Mesenchymal stem cell (in vitro differentiated cells and primary cell): ENCODE measurements around the gene GPC4.

Experiments used
- DNase-seq: peaks from one replicate; pipeline ENCODE4 v3.0.0-alpha.2; 2013
- H2AFZ ChIP-seq: one replicate; pipeline ENCODE4 v1.6.1; 2013; ENCODE audit warnings: low read depth, mild to moderate bottlenecking, control low read depth, inconsistent platforms, low read length, moderate library complexity
- H2AK5ac ChIP-seq: 2 replicates; pipeline ENCODE4 v1.6.1; 2013; ENCODE audit warnings: low read length, moderate library complexity, mild to moderate bottlenecking, inconsistent platforms; ENCODE audit not compliant: severe bottlenecking
- H2BK120ac ChIP-seq: one replicate; pipeline ENCODE4 v1.6.1; 2013; ENCODE audit warnings: low read depth, mild to moderate bottlenecking, inconsistent platforms, low read length, moderate library complexity
- H2BK12ac ChIP-seq, 2 experiments: one replicate each; pipeline ENCODE4 v1.6.1; 2013; ENCODE audit warnings: inconsistent platforms in 2 of 2, low read length in 2 of 2, mild to moderate bottlenecking in 2 of 2, moderate library complexity in 2 of 2, control low read depth in 1 of 2
- H2BK15ac ChIP-seq: one replicate; pipeline ENCODE4 v1.6.1; 2013; ENCODE audit warnings: mild to moderate bottlenecking, low read depth, inconsistent platforms; ENCODE audit not compliant: poor library complexity, severe bottlenecking
- H2BK5ac ChIP-seq: 2 replicates; pipeline ENCODE4 v1.6.1; 2013; ENCODE audit warnings: low read depth, mild to moderate bottlenecking, low read length, control low read depth, inconsistent platforms; ENCODE audit not compliant: poor library complexity, severe bottlenecking
- H3K14ac ChIP-seq, 2 experiments: one replicate each; pipeline ENCODE4 v1.6.1; 2013; ENCODE audit warnings: inconsistent platforms in 2 of 2, low read length in 2 of 2, control low read depth in 1 of 2, mild to moderate bottlenecking in 1 of 2, moderate library complexity in 1 of 2
- H3K18ac ChIP-seq, 2 experiments: one replicate each; pipeline ENCODE4 v1.6.1; 2013; ENCODE audit warnings: inconsistent platforms in 2 of 2, low read length in 2 of 2, control low read depth in 1 of 2, low read depth in 1 of 2, mild to moderate bottlenecking in 1 of 2
- H3K23ac ChIP-seq, 2 experiments: one replicate each; pipeline ENCODE4 v1.6.1; 2013; ENCODE audit warnings: inconsistent platforms in 2 of 2, low read length in 2 of 2, mild to moderate bottlenecking in 2 of 2, moderate library complexity in 2 of 2, control low read depth in 1 of 2
- H3K27ac ChIP-seq: 2 replicates; pipeline ENCODE4 v1.5.1; 2013; ENCODE audit warnings: mild to moderate bottlenecking, moderate library complexity, low read length, control low read depth, inconsistent platforms; ENCODE audit not compliant: poor library complexity, severe bottlenecking
- H3K27me3 ChIP-seq, 2 experiments: 2 replicates each; pipeline versions ENCODE4 v1.6.1 to v1.7.0; 2013; ENCODE audit warnings: low read length in 2 of 2, mild to moderate bottlenecking in 2 of 2, moderate library complexity in 2 of 2, control low read depth in 1 of 2, inconsistent platforms in 1 of 2; ENCODE audit not compliant: control insufficient read depth in 1 of 2, insufficient read depth in 1 of 2
- H3K36me3 ChIP-seq, 2 experiments: 2 replicates each; pipeline versions ENCODE4 v1.6.1 to v1.7.0; 2013; ENCODE audit warnings: low read length in 2 of 2, control low read depth in 1 of 2, inconsistent platforms in 1 of 2, low read depth in 1 of 2, mild to moderate bottlenecking in 1 of 2; ENCODE audit not compliant: insufficient read depth in 2 of 2, control insufficient read depth in 1 of 2
- H3K4ac ChIP-seq, 2 experiments: one replicate each; pipeline ENCODE4 v1.6.1; 2013; ENCODE audit warnings: inconsistent platforms in 2 of 2, low read length in 2 of 2, mild to moderate bottlenecking in 2 of 2, moderate library complexity in 2 of 2, control low read depth in 1 of 2, low read depth in 1 of 2
- H3K4me1 ChIP-seq: 2 replicates; pipeline ENCODE4 v1.6.1; 2013; ENCODE audit warnings: low read depth, low read length, control low read depth; ENCODE audit not compliant: control insufficient read depth, insufficient read depth
- H3K4me2 ChIP-seq: 2 replicates; pipeline ENCODE4 v1.6.1; 2013; ENCODE audit warnings: low read length, mild to moderate bottlenecking, inconsistent platforms; ENCODE audit not compliant: poor library complexity, severe bottlenecking
- H3K4me3 ChIP-seq, 2 experiments: 2 replicates each; pipeline versions ENCODE4 v1.5.1 to v1.7.0; 2013; ENCODE audit warnings: low read length in 2 of 2, mild to moderate bottlenecking in 2 of 2, control low read depth in 1 of 2, low read depth in 1 of 2; ENCODE audit not compliant: insufficient read depth in 1 of 2
- H3K79me1 ChIP-seq: replicated peaks from 2 replicates; pipeline ENCODE4 v1.6.1; 2013; ENCODE audit warnings: mild to moderate bottlenecking, control low read depth, low read length, inconsistent platforms; ENCODE audit not compliant: poor library complexity, severe bottlenecking
- H3K9ac ChIP-seq: 2 replicates; pipeline ENCODE4 v1.7.0; 2013; ENCODE audit warnings: mild to moderate bottlenecking, low read length, moderate library complexity
- H3K9me3 ChIP-seq: 2 replicates; pipeline ENCODE4 v1.7.0; 2013; ENCODE audit warnings: mild to moderate bottlenecking, low read length; ENCODE audit not compliant: control insufficient read depth
- H4K8ac ChIP-seq: one replicate; pipeline ENCODE4 v1.6.1; 2013; ENCODE audit warnings: inconsistent platforms, mild to moderate bottlenecking, low read length, moderate library complexity
- H4K91ac ChIP-seq: one replicate; pipeline ENCODE4 v1.6.1; 2013; ENCODE audit warnings: mild to moderate bottlenecking, low read length, inconsistent platforms
- WGBS: methylation state at CpG from one replicate; pipeline ENCODE4 v1.1.7; 2013; ENCODE audit warnings: mixed read lengths; 5-methylcytosine and 5-hydroxymethylcytosine counted together

GPC4 gene

DNA sequence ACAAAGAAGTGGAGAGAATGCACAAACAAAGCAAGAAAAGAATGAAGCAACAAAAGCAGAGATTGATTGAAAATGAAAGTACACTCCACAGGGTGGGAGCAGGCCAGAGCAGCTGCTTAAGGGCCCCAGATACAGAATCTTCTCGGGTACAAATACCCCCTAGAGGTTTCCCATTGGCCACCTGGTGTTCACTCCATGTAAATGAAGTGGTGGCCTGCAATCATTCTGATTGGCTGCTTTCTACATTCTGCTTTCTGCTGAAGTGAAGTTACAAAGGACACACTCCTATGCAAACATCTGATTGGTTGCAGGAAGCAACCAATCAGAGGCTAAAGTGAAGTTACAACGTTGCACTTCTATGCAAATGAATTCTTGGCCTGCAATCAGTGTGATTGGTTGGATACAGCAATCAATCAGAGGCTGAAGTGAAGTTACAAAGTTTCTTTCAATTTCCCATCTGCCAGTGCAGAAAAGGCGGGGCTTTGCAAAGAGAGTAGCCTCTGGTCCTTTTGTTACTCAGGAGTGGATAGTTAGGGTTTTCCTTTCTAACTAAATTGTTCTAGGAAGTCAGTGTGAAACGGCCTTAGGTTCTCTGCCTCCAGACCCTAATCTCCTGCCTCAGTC is 19.0 kb upstream of the GPC4 start:
- 94% methylated on average over 3 of the region's 4 CpGs for WGBS
- Histone ChIP-seq H4K8ac (no peak overlapping the region), H3K9me3 (no peaks in the 10 kb centered on the region), H3K36me3 (no peaks in the 10 kb centered on the region), H3K9ac (no peak overlapping the region), H2BK12ac (no peak overlapping the region), H3K23ac (no peak overlapping the region), H3K4ac (no peak overlapping the region), H3K79me1 (no peaks in the 10 kb centered on the region), H3K27me3 (peaks cover 0 to 14% of the 10 kb centered on the region in 2 experiments), H3K18ac (no peak overlapping the region), H3K4me1 (peaks cover 2% of the 10 kb centered on the region), H3K27ac (no peak overlapping the region), H4K91ac (no peak overlapping the region), H3K4me2 (no peak overlapping the region), H2AK5ac (no peak overlapping the region), H2AFZ (no peak overlapping the region), H2BK5ac (no peak overlapping the region), H2BK15ac (no peak overlapping the region), H3K14ac (no peak overlapping the region), H2BK120ac (no peak overlapping the region), H3K4me3 (no peak overlapping the region)
- no peak for DNase-seq

DNA sequence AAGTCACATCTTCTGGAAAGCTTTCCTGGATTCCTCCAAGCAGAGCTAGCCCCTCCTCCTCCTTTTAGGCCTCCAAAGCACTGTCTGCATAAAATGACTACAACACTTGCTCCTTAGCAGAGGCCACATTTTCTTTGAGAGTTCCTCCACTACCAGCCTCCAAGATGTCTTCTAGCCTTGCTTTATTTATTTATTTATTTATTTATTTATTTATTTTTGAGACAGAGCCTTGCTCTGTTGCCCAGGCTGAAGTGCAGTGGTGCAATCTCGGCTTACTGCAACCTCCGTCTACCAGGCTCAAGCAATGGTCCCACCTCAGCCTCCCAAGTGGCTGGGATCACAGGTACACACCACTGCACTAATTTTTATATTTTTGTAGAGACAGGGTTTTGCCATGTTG is 4.6 kb upstream of the GPC4 start:
- Histone ChIP-seq H4K91ac (no peak overlapping the region), H3K14ac (no peak overlapping the region)

DNA sequence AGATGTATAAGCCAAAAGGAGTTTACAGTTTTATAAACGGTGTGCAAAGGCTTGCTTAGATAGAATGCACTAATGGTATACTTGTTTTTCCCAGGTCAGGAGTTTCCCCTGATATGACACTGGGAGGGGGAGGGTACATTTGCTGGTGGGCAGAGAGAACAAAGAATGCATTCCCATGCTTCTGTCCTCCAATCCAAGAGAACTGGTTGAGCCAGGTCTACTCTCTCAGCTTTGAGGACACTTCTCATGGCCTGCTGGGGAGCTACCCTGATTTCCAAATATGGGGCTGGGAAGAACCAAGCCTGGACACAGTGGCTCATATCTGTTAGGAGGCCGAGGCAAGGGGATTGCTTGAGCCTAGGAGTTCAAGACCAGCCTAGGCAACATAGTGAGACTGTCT is 3.3 kb upstream of the GPC4 start:
- Histone ChIP-seq H2BK12ac (no peak overlapping the region), H3K9me3 (no peaks in the 10 kb centered on the region), H3K27ac (no peak overlapping the region), H3K9ac (no peak overlapping the region), H4K8ac (no peak overlapping the region), H3K79me1 (no peaks in the 10 kb centered on the region), H4K91ac (no peak overlapping the region), H3K4me1 (peaks cover 3% of the 10 kb centered on the region), H3K23ac (no peak overlapping the region), H2AFZ (no peak overlapping the region), H2BK15ac (no peak overlapping the region), H3K27me3 (peaks cover 0 to 12% of the 10 kb centered on the region in 2 experiments), H2BK120ac (no peak overlapping the region), H3K4me2 (no peak overlapping the region), H3K18ac (no peak overlapping the region), H2BK5ac (no peak overlapping the region), H3K36me3 (no peaks in the 10 kb centered on the region), H3K4ac (no peak overlapping the region), H3K14ac (no peak overlapping the region), H2AK5ac (no peak overlapping the region), H3K4me3 (no peak overlapping the region)
- DNase-seq: no peak
- 59% methylated on average over 2 of the region's 2 CpGs for WGBS

More for the DNA sequence above, 4.6 kb upstream of the GPC4 start:
- no peaks in the 10 kb centered on the region for H3K79me1 ChIP-seq
- no peak overlapping the region for H3K27ac ChIP-seq
- no peak overlapping the region for H3K23ac ChIP-seq
- no peak overlapping the region for H2BK12ac ChIP-seq
- H3K27me3 ChIP-seq: peaks cover 0 to 12% of the 10 kb centered on the region in 2 experiments
- no peak overlapping the region for H2BK15ac ChIP-seq
- no peak overlapping the region for H2AK5ac ChIP-seq
- H2BK5ac ChIP-seq: no peak overlapping the region
- H2AFZ ChIP-seq: no peak overlapping the region
- no peak overlapping the region for H2BK120ac ChIP-seq
- H3K4me1 ChIP-seq: peaks cover 3% of the 10 kb centered on the region
- H3K4me2 ChIP-seq: no peak overlapping the region
- no peak for DNase-seq
- H3K18ac ChIP-seq: no peak overlapping the region
- H3K4ac ChIP-seq: no peak overlapping the region
- no peak overlapping the region for H3K9ac ChIP-seq
- no peak overlapping the region for H3K4me3 ChIP-seq
- no peak overlapping the region for H4K8ac ChIP-seq
- H3K36me3 ChIP-seq: no peaks in the 10 kb centered on the region
- H3K9me3 ChIP-seq: no peaks in the 10 kb centered on the region
- WGBS: 100% methylated on average over 2 of the region's 2 CpGs

DNA sequence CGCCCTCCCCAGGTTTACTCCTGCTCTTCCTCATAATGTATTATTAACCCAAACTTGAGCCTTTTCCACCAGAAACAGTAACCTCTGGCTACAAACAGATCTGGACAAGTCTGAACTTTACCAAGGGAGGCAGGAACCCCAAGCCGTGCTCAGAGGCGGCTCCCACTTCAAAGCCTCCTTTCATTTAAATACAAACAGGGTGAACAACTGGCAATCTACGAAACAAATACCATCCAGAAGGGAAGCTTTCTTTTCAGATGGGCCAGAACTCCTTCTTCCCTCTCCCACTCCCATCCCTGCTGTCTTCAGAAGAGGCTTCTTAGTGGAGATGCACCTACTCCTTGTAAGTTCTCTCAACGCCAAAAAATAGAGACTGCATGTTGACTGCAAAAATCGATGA is 2.1 kb upstream of the GPC4 start:
- Histone ChIP-seq H3K4me2 (no peak overlapping the region), H2BK5ac (no peak overlapping the region), H3K9me3 (no peaks in the 10 kb centered on the region), H3K79me1 (no peaks in the 10 kb centered on the region), H3K9ac (no peak overlapping the region), H2AK5ac (no peak overlapping the region), H3K23ac (no peak overlapping the region), H4K8ac (no peak overlapping the region), H3K4me3 (no peak overlapping the region), H3K4me1 (peaks cover 5% of the 10 kb centered on the region), H3K27me3 (peaks cover 0 to 12% of the 10 kb centered on the region in 2 experiments), H2BK120ac (no peak overlapping the region), H3K27ac (no peak overlapping the region), H2BK15ac (no peak overlapping the region), H2AFZ (no peak overlapping the region), H4K91ac (no peak overlapping the region), H3K4ac (no peak overlapping the region), H3K14ac (no peak overlapping the region), H2BK12ac (no peak overlapping the region), H3K36me3 (no peaks in the 10 kb centered on the region), H3K18ac (no peak overlapping the region)
- DNase-seq: no peak
- 43% methylated on average over 4 of the region's 6 CpGs for WGBS
